NCI-H226 (cell line): ENCODE measurements around the gene R3HDM2.
"Not testable (repeated sequence)": the region's sequence is repeated elsewhere in the genome, so short reads cannot be mapped to it uniquely, and the experiment has no call there.

Source experiments
- DNase-seq: peaks from one replicate; pipeline ENCODE4 v3.0.0-alpha.2; 2015

Gene R3HDM2

GRCh38 chr12:57320639-57321038 lies 110.2 kb downstream of the R3HDM2 start:
- DNase-seq, result no peak

- DNase-seq, result no peak
These were observed 111.0 kb downstream of the R3HDM2 start for GRCh38 chr12:57319678-57320469.

- no peak for DNase-seq
These were observed 115.2 kb downstream of the R3HDM2 start for GRCh38 chr12:57315681-57316080.

- DNase-seq, result not testable (repeated sequence)
These were observed 118.6 kb downstream of the R3HDM2 start for GRCh38 chr12:57312287-57312686.

- DNase-seq, result no peak
These were observed 121.4 kb downstream of the R3HDM2 start for GRCh38 chr12:57309420-57309819.

- DNase-seq, result no peak
These were observed 129.8 kb downstream of the R3HDM2 start for GRCh38 chr12:57300961-57301584.

GRCh38 chr12:57299514-57300016 lies 131.3 kb downstream of the R3HDM2 start:
- no peak for DNase-seq

- DNase-seq, result no peak
These were observed 134.6 kb downstream of the R3HDM2 start for GRCh38 chr12:57296291-57296690.

- DNase-seq, result not testable (repeated sequence)
These were observed 148.8 kb downstream of the R3HDM2 start for GRCh38 chr12:57282073-57282472.

GRCh38 chr12:57280211-57281062 lies 150.4 kb downstream of the R3HDM2 start:
- peak; percentile 98 for DNase-seq

- DNase-seq, result no peak
These were observed 152.1 kb downstream of the R3HDM2 start for GRCh38 chr12:57278465-57279381.

GRCh38 chr12:57276935-57277563 lies 153.8 kb downstream of the R3HDM2 start:
- no peak for DNase-seq

GRCh38 chr12:57276233-57276632 lies 154.6 kb downstream of the R3HDM2 start:
- DNase-seq, result not testable (repeated sequence)

GRCh38 chr12:57273516-57273915 lies 157.3 kb downstream of the R3HDM2 start:
- DNase-seq, result no peak

- peak; percentile 16 for DNase-seq
These were observed 158.3 kb downstream of the R3HDM2 start for GRCh38 chr12:57272337-57273151.

GRCh38 chr12:57270966-57271470 lies 159.8 kb downstream of the R3HDM2 start:
- DNase-seq, result no peak

GRCh38 chr12:57268264-57268663 lies 162.6 kb downstream of the R3HDM2 start:
- DNase-seq, result no peak

GRCh38 chr12:57266681-57267080 lies 164.2 kb downstream of the R3HDM2 start:
- DNase-seq, result no peak

GRCh38 chr12:57263096-57263495 lies 167.7 kb downstream of the R3HDM2 start:
- DNase-seq, result no peak

- DNase-seq, result no peak
These were observed 168.6 kb downstream of the R3HDM2 start for GRCh38 chr12:57262126-57262822.
